Panc1 (cell line): Measurements from ENCODE around the gene RBM4. TPM values are rescaled to one million over a fixed set of nuclear protein-coding genes. Genes with fewer than 3 reads are reported as not detected.

Source experiments
- ATAC-seq: fragments of 200-7000 bp; cut with Tn5 transposase; 2 replicates; pipeline ENCODE4 v1.9.1; 2020; ENCODE audit warnings: mild to moderate bottlenecking, moderate library complexity
- BruUV-seq: library from RNA; stranded (reverse); fragments of 400-500 nt; replicated peaks from 2 replicates; lab custom pipeline; 2021; lab: Mats Ljungman, UMichigan
- CTCF ChIA-PET: fragments of 300-600 bp; sonication (Branson Sonifier 250); formaldehyde crosslinking; loops from one replicate; lab custom pipeline; 2022; ENCODE audit warnings: antibody characterized with exemption; lab: Charles Lee
- POLR2A ChIA-PET: fragments of 300-600 bp; sonication (Branson Sonifier 250); formaldehyde crosslinking; loops from one replicate; lab custom pipeline; 2022; ENCODE audit warnings: antibody characterized with exemption; lab: Charles Lee
- DNase-seq: peaks from one replicate; pipeline ENCODE4 v3.0.0-alpha.2; 2010; ENCODE audit warnings: low read depth, low spot score
- H3K27ac ChIP-seq: 2 replicates; pipeline ENCODE4 v1.5.1; 2011; ENCODE audit warnings: mild to moderate bottlenecking, low read length, inconsistent platforms
- H3K27me3 ChIP-seq: fragments of 200-500 bp; sonication (Bioruptor generic); 2 replicates; pipeline ENCODE4 v1.6.0; 2014; ENCODE audit warnings: low read length, inconsistent platforms; ENCODE audit not compliant: control insufficient read depth, insufficient read depth
- H3K36me3 ChIP-seq: fragments of 200-500 bp; sonication (Bioruptor generic); 2 replicates; pipeline ENCODE4 v1.5.1; 2014; ENCODE audit warnings: inconsistent platforms, mild to moderate bottlenecking, low read length, moderate library complexity; ENCODE audit not compliant: control insufficient read depth, insufficient read depth
- H3K4me1 ChIP-seq: 2 replicates; pipeline ENCODE4 v1.5.1; 2011; ENCODE audit warnings: inconsistent platforms, mild to moderate bottlenecking, low read length, moderate library complexity; ENCODE audit not compliant: control insufficient read depth, insufficient read depth
- H3K4me3 ChIP-seq, 2 experiments: 2 replicates each; pipeline ENCODE4 v1.5.1; 2011 to 2012; ENCODE audit warnings: low read depth in 2 of 2, low read length in 2 of 2, mild to moderate bottlenecking in 2 of 2, inconsistent platforms in 1 of 2, moderate library complexity in 1 of 2
- H3K9me3 ChIP-seq: fragments of 200-500 bp; sonication (Bioruptor generic); 2 replicates; pipeline ENCODE4 v1.5.1; 2014; ENCODE audit warnings: low read depth, mild to moderate bottlenecking, inconsistent platforms, low read length, moderate library complexity; ENCODE audit not compliant: control insufficient read depth, insufficient read depth
- POLR2AphosphoS5 ChIP-seq: IDR thresholded peaks from 2 replicates; pipeline ENCODE4 v1.6.1; 2012; ENCODE audit warnings: mild to moderate bottlenecking, low read depth, low read length, moderate library complexity
- REST ChIP-seq, 2 experiments: IDR thresholded peaks; 2 replicates each; pipeline ENCODE4 v1.6.1; 2011 to 2012; ENCODE audit warnings: low read depth in 2 of 2, control low read depth in 1 of 2, low read length in 1 of 2, mild to moderate bottlenecking in 1 of 2, moderate library complexity in 1 of 2; ENCODE audit not compliant: insufficient read depth in 1 of 2
- SIN3A ChIP-seq: IDR thresholded peaks from 2 replicates; pipeline ENCODE4 v1.6.1; 2012; ENCODE audit warnings: low read depth, mild to moderate bottlenecking, low read length, moderate library complexity, borderline replicate concordance; ENCODE audit not compliant: insufficient read depth
- TCF7L2 ChIP-seq: IDR thresholded peaks from 2 replicates; pipeline ENCODE4 v1.6.1; 2011; ENCODE audit warnings: mild to moderate bottlenecking, low read depth, low read length, inconsistent platforms
- in situ Hi-C: cut with HindIII; loops from 2 replicates; pipeline ENCODE4 v1.10.0; 2016; ENCODE audit warnings: low sequenced_read_pairs, low pct_unique_long_range_greater_than_20kb
- intact Hi-C: fragments of 100-400 bp; cut with micrococcal nuclease; formaldehyde crosslinking; loops from one replicate; pipeline ENCODE4 v1.10.0; 2022; ENCODE audit not compliant: unreplicated experiment
- total RNA-seq: library from RNA; stranded (reverse); gene quantifications from one replicate; pipeline ENCODE4 v1.2.1, GENCODE V29; 2021; ENCODE audit not compliant: unreplicated experiment
- TF ChIP-seq, protein P1 (sequence below): fragments of 450-650 bp; IDR thresholded peaks from 2 replicates; pipeline ENCODE4 v1.5.1; 2017; ENCODE audit warnings: mild to moderate bottlenecking

RBM4 gene
- total RNA-seq, 1 experiment from 2014 or later: 195 TPM

- H3K27me3 ChIP-seq: no peaks in the 10 kb centered on the region
- peaks cover 15% of the 10 kb centered on the region for H3K36me3 ChIP-seq
- ATAC-seq: no peak
- no peak for DNase-seq
- H3K9me3 ChIP-seq: no peaks in the 10 kb centered on the region
- peak overlapping the region; percentile 84 to 99 for H3K4me3 ChIP-seq
- in situ Hi-C loops: no loop called here
- H3K27ac ChIP-seq: peak overlapping the region; percentile 34
- peaks cover 30% of the 10 kb centered on the region for H3K4me1 ChIP-seq
- BruUV-seq: no TSS peak
- TF ChIP-seq, protein P1, sequence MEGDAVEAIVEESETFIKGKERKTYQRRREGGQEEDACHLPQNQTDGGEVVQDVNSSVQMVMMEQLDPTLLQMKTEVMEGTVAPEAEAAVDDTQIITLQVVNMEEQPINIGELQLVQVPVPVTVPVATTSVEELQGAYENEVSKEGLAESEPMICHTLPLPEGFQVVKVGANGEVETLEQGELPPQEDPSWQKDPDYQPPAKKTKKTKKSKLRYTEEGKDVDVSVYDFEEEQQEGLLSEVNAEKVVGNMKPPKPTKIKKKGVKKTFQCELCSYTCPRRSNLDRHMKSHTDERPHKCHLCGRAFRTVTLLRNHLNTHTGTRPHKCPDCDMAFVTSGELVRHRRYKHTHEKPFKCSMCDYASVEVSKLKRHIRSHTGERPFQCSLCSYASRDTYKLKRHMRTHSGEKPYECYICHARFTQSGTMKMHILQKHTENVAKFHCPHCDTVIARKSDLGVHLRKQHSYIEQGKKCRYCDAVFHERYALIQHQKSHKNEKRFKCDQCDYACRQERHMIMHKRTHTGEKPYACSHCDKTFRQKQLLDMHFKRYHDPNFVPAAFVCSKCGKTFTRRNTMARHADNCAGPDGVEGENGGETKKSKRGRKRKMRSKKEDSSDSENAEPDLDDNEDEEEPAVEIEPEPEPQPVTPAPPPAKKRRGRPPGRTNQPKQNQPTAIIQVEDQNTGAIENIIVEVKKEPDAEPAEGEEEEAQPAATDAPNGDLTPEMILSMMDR: no peak
- TF ChIP-seq REST (IDR thresholded peaks at IDR 0.05; ENCODE audit: insufficient read depth in 1 of 2, low read depth in 2 of 2, low read length in 1 of 2) (no peak), POLR2AphosphoS5 (no peak), TCF7L2 (no peak), SIN3A (no peak)
- intact Hi-C loops: no loop called here
- ChIA-PET CTCF (interaction anchor here (0.7 to 0.9 kb wide), 2 partner anchors 40 to 72 kb away, joined by 3 to 5 read pairs; no protein-coding TSS in a partner anchor), POLR2A (interaction anchor here (0.6 to 1.3 kb wide), 3 partner anchors 19 to 61 kb away, joined by 3 to 7 read pairs (median 5); partner anchors contain the start of gene RBM4)
Observed at GRCh38 chr11:66619080-66619554, 19.4 kb upstream of the RBM4 start.

- no TSS peak for BruUV-seq
- no peak overlapping the region for H3K27ac ChIP-seq
- TF ChIP-seq TCF7L2 (no peak), POLR2AphosphoS5 (no peak), REST (IDR thresholded peaks at IDR 0.05; ENCODE audit: insufficient read depth in 1 of 2, low read depth in 2 of 2, low read length in 1 of 2) (no peak), SIN3A (no peak)
- TF ChIP-seq, protein P1: no peak
- no peaks in the 10 kb centered on the region for H3K27me3 ChIP-seq
- intact Hi-C loops: no loop called here
- ChIA-PET POLR2A (no interaction called here), CTCF (no interaction called here)
- H3K4me3 ChIP-seq: no peak overlapping the region
- in situ Hi-C loops: loop anchor here (5.0 kb wide), 1 partner anchor 53 kb away; the partner anchor contains the start of gene RBM4B
- peaks cover 43% of the 10 kb centered on the region for H3K36me3 ChIP-seq
- no peaks in the 10 kb centered on the region for H3K9me3 ChIP-seq
- peaks cover 19% of the 10 kb centered on the region for H3K4me1 ChIP-seq
- ATAC-seq: no peak
- DNase-seq: no peak
Observed at GRCh38 chr11:66624450-66624849, 14.1 kb upstream of the RBM4 start.
